GM23338 (cell line): ENCODE measurements around the gene CADPS2. TPM values are rescaled to one million over a fixed set of nuclear protein-coding genes. Genes with fewer than 3 reads are reported as not detected.

ENCODE experiments used
- ATAC-seq: fragments of 200-7000 bp; cut with Tn5 transposase; 3 replicates; pipeline ENCODE4 v1.9.1; 2020
- DNase-seq: peaks from one replicate; pipeline ENCODE4 v3.0.0-alpha.2; 2015; ENCODE audit warnings: low spot score
- H2AFZ ChIP-seq: fragments of 200-600 bp; sonication (generic); 2 replicates; pipeline ENCODE4 v1.8.0; 2016; ENCODE audit warnings: antibody characterized with exemption, mild to moderate bottlenecking, moderate library complexity
- H3F3A ChIP-seq: fragments of 200-600 bp; sonication (generic); replicated peaks from 2 replicates; pipeline ENCODE4 v1.8.0; 2017; ENCODE audit warnings: antibody characterized with exemption, mixed run types, low read depth
- H3K27ac ChIP-seq: fragments of 200-600 bp; sonication (generic); 2 replicates; pipeline ENCODE4 v1.6.1; 2016; ENCODE audit warnings: low read depth
- H3K27me3 ChIP-seq: fragments of 200-600 bp; sonication (generic); 2 replicates; pipeline ENCODE4 v1.8.0; 2016; ENCODE audit warnings: mild to moderate bottlenecking, mixed run types, moderate library complexity; ENCODE audit not compliant: insufficient read depth
- H3K36me3 ChIP-seq: fragments of 200-600 bp; sonication (generic); 2 replicates; pipeline ENCODE4 v1.8.0; 2016; ENCODE audit warnings: mild to moderate bottlenecking; ENCODE audit not compliant: insufficient read depth
- H3K4me1 ChIP-seq: fragments of 200-600 bp; sonication (generic); 2 replicates; pipeline ENCODE4 v1.8.0; 2016; ENCODE audit warnings: mild to moderate bottlenecking, moderate library complexity; ENCODE audit not compliant: insufficient read depth
- H3K4me2 ChIP-seq: fragments of 200-600 bp; sonication (generic); 2 replicates; pipeline ENCODE4 v1.7.1; 2017; ENCODE audit warnings: mixed run types
- H3K4me3 ChIP-seq: fragments of 200-600 bp; sonication (generic); 2 replicates; pipeline ENCODE4 v1.6.1; 2016; ENCODE audit warnings: mixed run types
- H3K79me2 ChIP-seq: fragments of 200-600 bp; sonication (generic); replicated peaks from 2 replicates; pipeline ENCODE4 v1.8.0; 2017; ENCODE audit warnings: mild to moderate bottlenecking; ENCODE audit not compliant: insufficient read depth
- H3K9me2 ChIP-seq: fragments of 200-600 bp; sonication (generic); 2 replicates; pipeline ENCODE4 v1.8.0; 2017; ENCODE audit not compliant: insufficient read depth
- H4K20me1 ChIP-seq: fragments of 200-600 bp; sonication (generic); replicated peaks from 2 replicates; pipeline ENCODE4 v1.8.0; 2017; ENCODE audit warnings: mild to moderate bottlenecking; ENCODE audit not compliant: insufficient read depth
- H3K27ac Mint-ChIP-seq: 2 replicates; pipeline ENCODE4 v1.8.0; 2020; ENCODE audit warnings: inconsistent platforms, mild to moderate bottlenecking, moderate library complexity, mixed read lengths
- H3K27me3 Mint-ChIP-seq: 3 replicates; pipeline ENCODE4 v1.8.0; 2022; ENCODE audit warnings: low read depth, mild to moderate bottlenecking, moderate library complexity, mixed read lengths, inconsistent platforms; ENCODE audit not compliant: insufficient read depth, poor library complexity
- H3K36me3 Mint-ChIP-seq: 3 replicates; pipeline ENCODE4 v1.8.0; 2021; ENCODE audit warnings: low read depth, mild to moderate bottlenecking, inconsistent platforms, moderate library complexity, mixed read lengths
- H3K4me1 Mint-ChIP-seq: 3 replicates; pipeline ENCODE4 v1.8.0; 2020; ENCODE audit warnings: mild to moderate bottlenecking, inconsistent platforms, mixed read lengths
- H3K4me3 Mint-ChIP-seq: 3 replicates; pipeline ENCODE4 v1.8.0; 2021; ENCODE audit warnings: moderate library complexity, mild to moderate bottlenecking, inconsistent platforms, mixed read lengths
- H3K9me3 Mint-ChIP-seq: 3 replicates; pipeline ENCODE4 v1.8.0; 2020; ENCODE audit warnings: moderate library complexity, mild to moderate bottlenecking, inconsistent platforms, mixed read lengths
- CREB1 ChIP-seq: fragments of 250-450 bp; sonication (Bioruptor Pico); IDR thresholded peaks from 2 replicates; pipeline ENCODE4 v1.5.0; 2020; ENCODE audit warnings: low read depth, mild to moderate bottlenecking, moderate library complexity
- CTCF ChIP-seq, 2 experiments: fragments of 200-600 bp in 1 of 2; sonication (generic) in 1 of 2; conservative IDR thresholded peaks; 2 replicates each; pipeline versions ENCODE4 v1.5.1 to v1.6.1; 2016 to 2017; ENCODE audit warnings: antibody characterized with exemption in 2 of 2, low read depth in 2 of 2, mild to moderate bottlenecking in 2 of 2, moderate library complexity in 1 of 2
- JUNB ChIP-seq: IDR thresholded peaks from one replicate; pipeline ENCODE4 v1.6.1; 2016; ENCODE audit warnings: antibody characterized with exemption; ENCODE audit not compliant: unreplicated experiment
- NANOG ChIP-seq: IDR thresholded peaks from 2 replicates; pipeline ENCODE4 v1.6.1; 2016; ENCODE audit warnings: antibody characterized with exemption, borderline replicate concordance
- POLR2AphosphoS5 ChIP-seq: IDR thresholded peaks from 2 replicates; pipeline ENCODE4 v1.6.1; 2016; ENCODE audit warnings: antibody characterized with exemption, low read depth
- STAT1 ChIP-seq: IDR thresholded peaks from one replicate; pipeline ENCODE4 v1.6.1; 2016; ENCODE audit warnings: antibody characterized with exemption; ENCODE audit not compliant: unreplicated experiment
- ZNF462 ChIP-seq: fragments of 250-450 bp; sonication (Bioruptor Pico); IDR thresholded peaks from 2 replicates; pipeline ENCODE4 v1.5.0; 2020; ENCODE audit warnings: mild to moderate bottlenecking, moderate library complexity
- polyA plus RNA-seq: library from polyadenylated mRNA; unstranded; fragments of >200 nt; fragmentation: Nextera tagmentation; extraction: Ambion mirVana; gene quantifications from 2 replicates; pipeline ENCODE4 v1.2.1, GENCODE V29; 2016
- total RNA-seq: library from RNA; depleted of rRNA; stranded (reverse); fragments of >200 nt; shearing (Covaris generic); gene quantifications from 2 replicates; pipeline ENCODE4 v1.2.3, GENCODE V29; 2014

CADPS2 gene
- total and polyA plus RNA-seq, 2 experiments from 2014 or later = 16.3 to 36.9 TPM

- H3K4me1 ChIP-seq = peaks cover 49% of the 10 kb centered on the region
- Mint-ChIP-seq H3K4me3 (peak overlapping the region; percentile 45; the same call in 2 of the 3 replicates), H3K4me1 (peaks cover 44% of the 10 kb centered on the region), H3K27me3 (no peaks in the 10 kb centered on the region), H3K27ac (peak overlapping the region; percentile 59), H3K36me3 (no peaks in the 10 kb centered on the region), H3K9me3 (no peaks in the 10 kb centered on the region)
- DNase-seq = peak; percentile 78
- H3K27ac ChIP-seq = peak overlapping the region; percentile 13
- H2AFZ ChIP-seq = no peak overlapping the region
- H3K79me2 ChIP-seq = no peaks in the 10 kb centered on the region
- H3K36me3 ChIP-seq = no peaks in the 10 kb centered on the region
- no peaks in the 10 kb centered on the region; the same call in 1 of the 2 replicates for H3F3A ChIP-seq
- H3K4me2 ChIP-seq = peak overlapping the region; percentile 8
- no peaks in the 10 kb centered on the region for H3K27me3 ChIP-seq
- peak; percentile 97 for ATAC-seq
- H3K4me3 ChIP-seq = peak overlapping the region; percentile 8; the same call in 1 of the 2 replicates
- no peaks in the 10 kb centered on the region for H4K20me1 ChIP-seq
- TF ChIP-seq POLR2AphosphoS5 = no peak
- TF ChIP-seq CREB1 = 0 out of 2 replicates have a peak, but pooled peaks have one; percentile 9
- TF ChIP-seq CTCF (conservative IDR thresholded peaks at IDR 0.05; ENCODE audit: low read depth in 2 of 2) = no peak
- TF ChIP-seq NANOG = no peak
- TF ChIP-seq ZNF462 (CRISPR knock-in tag) = peak; percentile 3; the same call in 1 of the 2 replicates
- TF ChIP-seq JUNB = no peak
- TF ChIP-seq STAT1 = no peak
- H3K9me2 ChIP-seq = no peaks in the 10 kb centered on the region
These were observed 557.0 kb downstream of the CADPS2 start for GRCh38 chr7:122329145-122329802.
